K562 (cell line): ENCODE measurements around the gene HIPK2. TPM values are rescaled to one million over a fixed set of nuclear protein-coding genes. Genes with fewer than 3 reads are reported as not detected.

Experiments used
- ATAC-seq: fragments of 200-7000 bp; cut with Tn5 transposase; 3 replicates; pipeline ENCODE4 v1.9.1; 2020; ENCODE audit warnings: moderate library complexity
- BruUV-seq: library from RNA; stranded (reverse); fragments of 400-500 nt; replicated peaks from 2 replicates; lab custom pipeline; 2021; lab: Mats Ljungman, UMichigan
- CTCF ChIA-PET: fragments of 300-600 bp; formaldehyde crosslinking; extraction: SDS; loops from one replicate; lab custom pipeline; 2021; ENCODE audit warnings: low intra/inter-chr PET ratio; lab: Yijun Ruan, JAX
- POLR2A ChIA-PET: fragments of 300-600, 350-650 bp; sonication (Branson Sonifier 250); formaldehyde crosslinking; extraction: SDS; loops from one replicate; lab custom pipeline; 2021; ENCODE audit warnings: antibody characterized with exemption, inconsistent platforms; lab: Yijun Ruan, JAX
- DNase-seq, 4 experiments: peaks; one replicate each; pipeline versions ENCODE4 v3.0.0 to v3.0.0-alpha.2; 2011 to 2018; ENCODE audit warnings: low spot score in 3 of 4, mixed read lengths in 3 of 4; ENCODE audit errors: extremely low read depth in 1 of 4
- FAIRE-seq: peaks from 2 replicates; lab custom pipeline; 2011; peaks lifted over from hg19 to GRCh38; lab: Jason Lieb, UNC
- H2AFZ ChIP-seq: 2 replicates; pipeline ENCODE4 v1.6.0; 2011; ENCODE audit warnings: low read depth, low read length, control low read depth, inconsistent platforms
- H3K27ac ChIP-seq: fragments of 200-600 bp; 3 replicates; pipeline ENCODE4 v1.8.0; 2011; ENCODE audit warnings: low read depth, mild to moderate bottlenecking, control low read depth, inconsistent platforms, low read length, moderate library complexity, mixed read lengths; ENCODE audit errors: extremely low read depth
- H3K27me3 ChIP-seq, 2 experiments: fragments of 300-600 bp in 1 of 2; 2 replicates in 1 of 2; 3 replicates in 1 of 2; pipeline versions ENCODE4 v1.6.0 to v1.8.0; 2011; ENCODE audit warnings: inconsistent platforms in 2 of 2, low read length in 2 of 2, mild to moderate bottlenecking in 1 of 2, mixed read lengths in 1 of 2, moderate library complexity in 1 of 2; ENCODE audit not compliant: control insufficient read depth in 2 of 2, insufficient read depth in 2 of 2
- H3K36me3 ChIP-seq: fragments of 300-600 bp; 3 replicates; pipeline ENCODE4 v1.8.0; 2011; ENCODE audit warnings: mild to moderate bottlenecking, low read length, inconsistent platforms; ENCODE audit not compliant: control insufficient read depth, insufficient read depth
- H3K4me1 ChIP-seq, 2 experiments: fragments of 200-600 bp in 1 of 2; replicated peaks in 1 of 2; 2 replicates in 1 of 2; 3 replicates in 1 of 2; pipeline versions ENCODE4 v1.5.1 to v1.8.0; 2011; ENCODE audit warnings: inconsistent platforms in 2 of 2, low read length in 2 of 2, mild to moderate bottlenecking in 1 of 2, mixed read lengths in 1 of 2, moderate library complexity in 1 of 2; ENCODE audit not compliant: control insufficient read depth in 2 of 2, insufficient read depth in 2 of 2
- H3K4me2 ChIP-seq: 2 replicates; pipeline ENCODE4 v1.6.1; 2011; ENCODE audit warnings: low read length, control low read depth, inconsistent platforms, mixed read lengths; ENCODE audit not compliant: insufficient read depth
- H3K4me3 ChIP-seq: fragments of 200-600 bp; sonication (generic), shearing (Covaris generic); 2 replicates; pipeline ENCODE4 v1.5.1; 2016; ENCODE audit warnings: control low read depth, inconsistent platforms
- H3K79me2 ChIP-seq: fragments of 200-600 bp; 3 replicates; pipeline ENCODE4 v1.8.0; 2011; ENCODE audit warnings: low read length, inconsistent platforms; ENCODE audit not compliant: control insufficient read depth, insufficient read depth
- H3K9ac ChIP-seq, 2 experiments: 2 replicates each; pipeline versions ENCODE4 v1.6.0 to v1.6.1; 2011; ENCODE audit warnings: low read depth in 2 of 2, low read length in 2 of 2, control low read depth in 1 of 2, inconsistent platforms in 1 of 2, mild to moderate bottlenecking in 1 of 2, mixed read lengths in 1 of 2; ENCODE audit not compliant: insufficient read depth in 1 of 2
- H3K9me1 ChIP-seq: one replicate; pipeline ENCODE4 v1.6.0; 2011; ENCODE audit warnings: inconsistent platforms, mild to moderate bottlenecking, low read length, moderate library complexity; ENCODE audit not compliant: control insufficient read depth, insufficient read depth
- H3K9me3 ChIP-seq: replicated peaks from 2 replicates; pipeline ENCODE4 v1.5.1; 2011; ENCODE audit warnings: low read depth, low read length, inconsistent platforms; ENCODE audit not compliant: control insufficient read depth, insufficient read depth
- H4K20me1 ChIP-seq: replicated peaks from 2 replicates; pipeline ENCODE4 v1.6.1; 2011; ENCODE audit warnings: low read length, inconsistent platforms, mixed read lengths; ENCODE audit not compliant: control insufficient read depth, insufficient read depth
- CBX2 ChIP-seq: fragments of 200-600 bp; sonication (generic); IDR thresholded peaks from one replicate; pipeline ENCODE4 v1.6.1; 2012; ENCODE audit warnings: mild to moderate bottlenecking, low read length, inconsistent platforms; ENCODE audit not compliant: insufficient read depth, poor library complexity, severe bottlenecking
- CBX3 ChIP-seq, 2 experiments: IDR thresholded peaks; 1 replicate in 1 of 2; 2 replicates in 1 of 2; pipeline ENCODE4 v1.6.1; 2012; ENCODE audit warnings: inconsistent platforms in 2 of 2, low read length in 2 of 2, borderline replicate concordance in 1 of 2, control low read depth in 1 of 2
- CSDE1 ChIP-seq, 2 experiments: fragments of 450-650 bp; IDR thresholded peaks; 2 replicates each; pipeline ENCODE4 v1.6.1; 2016; ENCODE audit warnings: mild to moderate bottlenecking in 1 of 2
- FOXM1 ChIP-seq, 2 experiments: fragments of 450-650 bp in 1 of 2; sonication (generic) in 1 of 2; formaldehyde crosslinking in 1 of 2; IDR thresholded peaks; 2 replicates each; pipeline versions ENCODE4 v1.6.1 to v1.9.0; 2017 to 2022; ENCODE audit warnings: low read depth in 2 of 2, mild to moderate bottlenecking in 2 of 2, missing genetic modification reagents in 1 of 2, moderate library complexity in 1 of 2
- GABPA ChIP-seq: fragments of 200-800 bp; sonication (Bioruptor generic); conservative IDR thresholded peaks from 2 replicates; pipeline ENCODE4 v1.6.1; 2016; ENCODE audit warnings: low read depth, missing genetic modification characterization, missing compliant biosample characterization
- HDAC8 ChIP-seq: fragments of 450-650 bp; IDR thresholded peaks from 2 replicates; pipeline ENCODE4 v1.6.1; 2016; ENCODE audit warnings: mild to moderate bottlenecking, missing genetic modification characterization, moderate library complexity, missing compliant biosample characterization
- MAFF ChIP-seq: IDR thresholded peaks from 2 replicates; pipeline ENCODE4 v1.6.1; 2012; ENCODE audit warnings: low read length, improper control_type of control experiment
- MAFK ChIP-seq: IDR thresholded peaks from 2 replicates; pipeline ENCODE4 v1.6.1; 2011; ENCODE audit warnings: low read length, improper control_type of control experiment
- MBD1 ChIP-seq: fragments of 250-450 bp; sonication (Bioruptor Pico); IDR thresholded peaks from 2 replicates; pipeline ENCODE4 v1.8.0; 2022; ENCODE audit warnings: inconsistent platforms
- MTA2 ChIP-seq: fragments of 450-650 bp; IDR thresholded peaks from 2 replicates; pipeline ENCODE4 v1.6.1; 2016; ENCODE audit warnings: low read depth
- POLR2A ChIP-seq: fragments of 450-650 bp; conservative IDR thresholded peaks from 2 replicates; pipeline ENCODE4 v1.6.1; 2016
- THAP12 ChIP-seq: fragments of 250-450 bp; sonication (Bioruptor Pico); IDR thresholded peaks from 2 replicates; pipeline ENCODE4 v1.9.0; 2021; ENCODE audit warnings: mild to moderate bottlenecking, inconsistent platforms
- ZNF134 ChIP-seq: fragments of 250-450 bp; sonication (Bioruptor Pico); conservative IDR thresholded peaks from 2 replicates; pipeline ENCODE4 v1.4.0; 2020
- ZNF197 ChIP-seq: fragments of 200-800 bp; sonication (Bioruptor generic); IDR thresholded peaks from 2 replicates; pipeline ENCODE4 v1.6.1; 2016; ENCODE audit warnings: low read depth, missing genetic modification characterization, missing compliant biosample characterization
- ZNF639 ChIP-seq, 2 experiments: fragments of 200-800 bp in 1 of 2; sonication (Bioruptor generic) in 1 of 2; sonication (generic) in 1 of 2; formaldehyde crosslinking in 1 of 2; IDR thresholded peaks in 1 of 2; conservative IDR thresholded peaks in 1 of 2; 2 replicates each; pipeline versions ENCODE4 v1.5.0 to v1.6.1; 2016 to 2020; ENCODE audit warnings: missing compliant biosample characterization in 1 of 2, missing genetic modification characterization in 1 of 2, missing genetic modification reagents in 1 of 2
- ZNF830 ChIP-seq: fragments of 250-450 bp; sonication (Bioruptor Pico); IDR thresholded peaks from 2 replicates; pipeline ENCODE4 v1.5.0; 2021; ENCODE audit warnings: mild to moderate bottlenecking
- WGBS: fragments of 100-300 bp; shearing (Covaris generic); methylation state at CpG from one replicate; pipeline ENCODE4 v1.1.6; 2016; ENCODE audit warnings: low coverage, mixed read lengths; ENCODE audit not compliant: insufficient coverage; ENCODE audit errors: missing lambda C conversion rate; 5-methylcytosine and 5-hydroxymethylcytosine counted together
- in situ Hi-C: fragments of 300-500 bp; cut with MboI; formaldehyde crosslinking; loops from 4 replicates; pipeline ENCODE4 v1.15.0; 2018; ENCODE audit warnings: inconsistent platforms, mixed read lengths
- intact Hi-C: fragments of 100-400 bp; cut with micrococcal nuclease; formaldehyde crosslinking; loops from 2 replicates; pipeline ENCODE4 v1.14.2; 2022
- polyA plus RNA-seq, 8 experiments: library from polyadenylated mRNA; depleted of rRNA in 4 of 8; stranded (reverse) in 5 of 8; unstranded in 3 of 8; fragments of >200 nt; fragmentation: Nextera tagmentation in 2 of 8; fragmentation: Illumina TruSeq in 1 of 8; extraction: Ambion mirVana in 2 of 8; extraction: Trizol in 1 of 8; gene quantifications; 2 replicates each; pipeline versions ENCODE4 v1.2.1 to v1.2.3, GENCODE V29; 2011 to 2014; ENCODE audit warnings: inconsistent platforms in 1 of 8, missing spikeins in 1 of 8
- total RNA-seq, 7 experiments: library from RNA; depleted of rRNA in 6 of 7; stranded (reverse); fragments of >200 nt in 6 of 7; fragmentation: Illumina TruSeq in 2 of 7; extraction: Trizol in 2 of 7; gene quantifications; 2 replicates each; pipeline versions ENCODE4 v1.2.1 to v1.2.3, GENCODE V29; 2011 to 2021; ENCODE audit warnings: low replicate concordance in 1 of 7

HIPK2 gene
- total and polyA plus RNA-seq, 9 of the 15 experiments (the other 6 are each of a cell fraction or from before 2014, with no cell fraction given) = 0.69 to 19.8 (median 5.1) TPM

DNA sequence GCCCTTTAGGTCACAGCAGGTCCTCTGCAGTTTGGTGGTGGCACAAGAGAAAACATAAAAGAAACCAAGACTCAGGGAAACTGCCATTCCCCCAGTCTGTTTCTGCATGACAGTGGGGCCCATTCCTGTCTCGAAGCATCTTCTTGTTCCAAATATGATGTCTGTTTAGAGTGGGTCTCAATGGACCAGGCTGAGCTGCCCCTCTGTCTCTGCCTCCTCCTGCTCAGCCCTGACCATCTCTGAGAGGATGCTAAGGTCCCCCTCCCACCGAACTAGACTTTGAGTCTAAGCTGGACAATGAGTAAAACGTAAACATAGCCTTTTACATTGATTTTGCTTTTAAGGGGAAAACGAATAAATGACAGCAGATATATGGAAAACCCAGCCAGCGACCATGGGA, 213.9 kb downstream of the HIPK2 start:
- Histone ChIP-seq H3K4me3 (no peak overlapping the region), H2AFZ (no peak overlapping the region), H4K20me1 (no peaks in the 10 kb centered on the region), H3K4me1 (peaks cover 0 to 10% of the 10 kb centered on the region in 2 experiments; a peak in 3 of 5 replicates), H3K27me3 (peaks cover 8 to 26% of the 10 kb centered on the region in 2 experiments; a peak in 4 of 5 replicates), H3K9me3 (no peaks in the 10 kb centered on the region), H3K27ac (no peak overlapping the region), H3K9me1 (no peaks in the 10 kb centered on the region), H3K9ac (no peak overlapping the region), H3K4me2 (no peak overlapping the region), H3K79me2 (no peaks in the 10 kb centered on the region), H3K36me3 (no peaks in the 10 kb centered on the region)
- DNase-seq (no peak), FAIRE-seq (no peak), ATAC-seq (no peak)
- POLR2A ChIA-PET = interaction anchor here (2.0 kb wide), 1 partner anchor 17 kb away, joined by 6 read pairs; no protein-coding TSS in a partner anchor
- intact Hi-C loops (no loop called here), in situ Hi-C loops (no loop called here)
- CTCF ChIA-PET = no interaction called here
- BruUV-seq = no TSS peak
- WGBS = 19% methylated on average over 5 of the region's 5 CpGs
- TF ChIP-seq ZNF197 (CRISPR knock-in tag) = no peak
- no peak for TF ChIP-seq CBX3 (IDR thresholded peaks at IDR 0.05; ENCODE audit: borderline replicate concordance in 1 of 2, low read length in 2 of 2)
- TF ChIP-seq ZNF830 = no peak
- no peak for TF ChIP-seq MAFF
- no peak for TF ChIP-seq POLR2A
- TF ChIP-seq FOXM1 (IDR thresholded peaks at IDR 0.05; ENCODE audit: low read depth) = no peak
- TF ChIP-seq FOXM1 (CRISPR knock-in tag; IDR thresholded peaks at IDR 0.05; ENCODE audit: low read depth) = no peak
- TF ChIP-seq MTA2 = no peak
- TF ChIP-seq HDAC8 (tag) = no peak
- no peak for TF ChIP-seq MBD1 (CRISPR knock-in tag)
- TF ChIP-seq GABPA (tag) = no peak
- TF ChIP-seq THAP12 (CRISPR knock-in tag) = no peak
- no peak for TF ChIP-seq CSDE1 (IDR thresholded peaks at IDR 0.05)
- no peak for TF ChIP-seq ZNF134 (CRISPR knock-in tag)
- TF ChIP-seq ZNF639 (CRISPR knock-in tag; conservative IDR thresholded peaks at IDR 0.05 in 1 of 2, IDR thresholded peaks at IDR 0.05 in 1 of 2) = no peak
- no peak for TF ChIP-seq CBX2
- TF ChIP-seq MAFK = no peak
